HG02678 (cell line): ENCODE data around the gene OSBPL2.

Experiments
- ATAC-seq: cut with Tn5 transposase; IDR thresholded peaks from one replicate; pipeline ENCODE4 v1.9.1; 2021; ENCODE audit warnings: mild to moderate bottlenecking, moderate library complexity; ENCODE audit not compliant: unreplicated experiment

OSBPL2 gene

DNA sequence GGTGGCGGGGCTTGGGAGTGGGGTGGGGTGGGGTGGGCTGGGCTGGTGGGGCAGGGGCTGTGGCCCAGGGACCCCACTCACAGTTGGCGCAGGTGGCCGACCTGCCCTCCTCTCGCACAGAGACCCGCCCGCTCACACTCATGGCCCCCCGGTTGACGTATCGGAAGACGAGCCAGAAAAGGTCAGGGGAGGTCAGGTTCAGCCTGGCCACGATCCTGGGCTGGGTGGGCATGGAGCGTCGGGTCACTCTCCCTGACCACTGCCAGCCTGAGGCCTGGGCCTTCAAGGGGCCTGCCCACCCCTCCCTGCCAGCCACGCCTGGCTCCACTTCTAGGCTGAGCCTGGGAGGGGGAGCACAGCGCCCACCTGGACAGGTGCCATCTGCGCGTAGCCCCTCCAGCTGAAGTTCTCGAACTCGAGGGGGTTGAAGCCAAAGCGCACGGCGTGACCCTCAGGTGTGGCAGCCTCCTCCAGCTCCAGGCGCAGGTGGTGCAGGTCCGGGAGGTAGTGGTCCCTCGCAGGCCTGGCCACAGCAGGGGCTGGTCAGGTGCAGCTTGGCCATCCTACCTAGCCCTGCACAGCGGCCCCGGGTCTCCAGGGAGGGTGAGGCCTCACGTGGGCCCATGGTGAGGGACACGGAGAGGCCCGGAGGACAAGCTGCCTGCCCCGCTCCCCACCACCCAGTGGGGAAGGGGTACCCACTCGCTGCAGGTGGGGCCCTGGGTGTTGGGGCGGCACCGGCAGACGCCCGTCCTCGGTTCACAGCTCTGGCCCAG, 95.7 kb downstream of the OSBPL2 start:
- no peak for ATAC-seq

DNA sequence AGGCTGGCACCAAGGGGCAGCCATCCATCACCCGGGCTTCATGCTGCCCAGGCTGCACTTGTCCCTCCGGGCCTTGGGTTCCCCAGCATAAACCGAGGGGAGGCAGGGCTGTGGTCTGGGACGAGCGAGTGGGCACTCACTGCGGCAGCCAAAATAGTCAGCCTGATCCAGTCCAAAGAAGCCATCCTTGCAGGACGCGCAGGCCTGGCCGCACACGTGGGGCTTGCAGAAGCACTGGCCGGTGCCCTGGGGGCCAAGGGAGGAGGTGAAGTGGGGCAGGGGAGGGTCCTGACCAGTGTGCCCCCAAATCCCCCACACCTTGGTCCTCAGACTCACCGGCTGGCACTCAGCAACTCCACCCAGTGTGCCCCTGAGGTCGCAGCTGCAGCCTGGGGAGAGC, 96.6 kb downstream of the OSBPL2 start:
- ATAC-seq: no peak

DNA sequence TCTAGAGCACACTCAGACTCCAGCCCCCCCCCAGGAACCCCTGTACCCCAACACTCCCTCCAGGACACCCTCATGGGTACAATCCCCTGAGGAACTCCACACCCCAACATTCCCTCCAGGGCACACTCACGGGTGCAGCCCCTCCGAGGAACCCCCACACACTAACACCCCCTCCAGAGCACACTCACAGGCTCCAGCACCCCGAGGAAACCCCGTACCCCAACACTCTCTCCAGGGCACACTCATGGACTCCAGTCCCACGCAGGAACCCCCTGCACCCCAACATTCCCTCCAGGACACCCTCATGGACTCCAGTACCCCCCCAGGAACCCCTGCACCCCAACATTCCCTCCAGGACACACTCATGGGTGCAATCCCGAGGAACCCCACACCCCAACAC, 97.2 kb downstream of the OSBPL2 start:
- ATAC-seq: no peak

DNA sequence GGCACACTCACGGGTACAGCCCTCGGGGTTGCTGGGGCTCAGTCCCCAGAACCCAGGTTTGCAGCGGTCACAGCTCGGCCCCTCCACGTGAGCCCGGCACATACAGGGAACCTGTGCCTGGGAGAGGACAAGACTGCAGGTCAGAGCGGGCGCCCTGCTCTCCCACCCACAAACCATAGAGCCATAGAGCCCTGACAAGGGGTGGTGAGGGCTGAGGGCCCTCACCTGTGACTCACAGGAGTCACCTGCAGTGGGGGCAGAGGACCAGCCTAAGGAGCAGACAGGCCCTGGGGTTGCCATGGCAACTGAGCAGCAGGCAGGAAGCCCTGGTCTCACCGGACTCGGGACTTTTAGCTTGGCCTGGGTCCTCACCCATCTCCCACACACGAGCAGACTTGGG, 98.0 kb downstream of the OSBPL2 start:
- no peak for ATAC-seq

DNA sequence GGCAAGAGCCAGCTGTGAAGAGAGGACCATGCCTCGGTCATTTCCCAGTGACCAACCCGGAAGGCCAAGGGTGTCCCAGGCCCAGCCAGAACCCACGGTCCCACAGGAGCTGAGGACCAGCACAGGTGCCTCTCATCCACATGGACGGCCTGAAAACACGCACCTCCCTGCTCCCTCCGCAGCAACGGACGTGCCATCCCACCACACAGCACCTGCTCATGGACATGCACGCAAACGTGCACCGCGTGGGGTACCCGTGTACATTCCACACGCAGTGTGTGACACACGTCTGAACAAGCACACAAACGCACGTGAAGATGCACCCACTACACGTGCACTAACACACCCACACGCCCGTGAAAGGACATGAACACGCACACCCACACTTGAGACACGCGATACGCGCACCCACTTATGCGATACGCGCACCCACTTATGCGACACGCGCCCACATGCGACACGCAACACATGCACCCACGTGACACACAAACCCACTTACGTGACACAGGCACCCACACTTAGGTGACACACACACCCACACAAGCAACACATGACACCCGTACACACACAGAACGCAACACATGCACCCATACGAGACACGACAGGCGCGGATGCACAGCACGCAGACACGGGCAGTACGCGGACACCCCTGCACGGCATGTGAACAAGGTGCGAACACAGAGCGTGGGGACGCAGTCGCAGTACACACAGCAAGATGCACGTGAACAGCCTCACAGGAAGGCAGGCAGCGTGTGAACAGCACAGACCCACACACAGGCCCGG, 98.6 kb downstream of the OSBPL2 start:
- ATAC-seq: no peak

DNA sequence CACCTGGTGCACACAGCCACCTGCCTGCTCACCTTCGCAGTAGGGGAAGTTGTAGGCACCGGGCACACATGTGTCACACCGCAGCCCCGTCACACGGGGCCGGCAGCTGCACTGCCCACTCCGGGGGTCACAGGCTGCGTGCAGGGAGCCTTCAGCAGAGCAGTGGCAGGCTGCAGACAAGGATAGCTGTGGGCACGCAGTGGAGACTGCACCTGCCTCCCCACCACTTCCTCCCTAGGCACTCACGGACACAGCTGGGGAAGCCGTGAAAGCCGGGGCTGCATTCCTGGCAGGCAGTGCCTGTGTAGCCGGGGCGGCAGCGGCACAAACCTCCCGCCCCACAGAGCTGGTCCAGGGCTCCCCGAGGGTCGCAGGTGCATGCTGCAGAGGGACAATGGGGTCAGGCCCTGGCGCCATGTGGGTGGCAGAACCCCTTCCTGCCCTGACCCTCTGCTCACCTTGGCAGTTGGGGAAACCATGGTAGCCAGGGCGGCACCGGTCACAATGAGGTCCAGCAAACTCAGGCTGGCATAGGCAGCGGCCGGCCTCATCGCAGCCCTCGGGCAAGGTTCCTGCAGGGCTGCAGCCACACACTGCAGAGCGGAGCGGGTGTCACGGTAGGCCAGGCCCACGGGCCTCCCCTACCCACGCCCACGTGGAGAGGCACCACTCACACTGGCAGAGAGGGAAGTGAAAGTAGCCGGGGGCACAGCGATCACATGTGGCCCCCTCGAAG, 99.4 kb downstream of the OSBPL2 start:
- no peak for ATAC-seq

DNA sequence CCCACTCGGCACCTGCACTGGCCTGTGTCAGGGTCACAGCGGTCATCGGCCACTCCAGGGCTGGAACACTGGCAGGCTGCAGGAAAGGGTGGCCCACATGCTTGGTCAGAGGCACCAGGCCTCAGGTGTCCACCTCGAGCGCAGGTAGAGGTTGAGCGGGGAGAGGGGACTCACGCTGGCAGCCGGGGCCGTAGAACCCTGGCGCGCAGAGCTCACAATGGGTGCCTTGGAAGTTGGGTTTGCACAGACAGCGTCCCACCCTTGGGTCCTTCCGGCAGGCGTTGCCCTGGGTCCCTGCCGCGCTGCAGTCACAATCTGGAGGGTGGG, 99.9 kb downstream of the OSBPL2 start:
- ATAC-seq: no peak

DNA sequence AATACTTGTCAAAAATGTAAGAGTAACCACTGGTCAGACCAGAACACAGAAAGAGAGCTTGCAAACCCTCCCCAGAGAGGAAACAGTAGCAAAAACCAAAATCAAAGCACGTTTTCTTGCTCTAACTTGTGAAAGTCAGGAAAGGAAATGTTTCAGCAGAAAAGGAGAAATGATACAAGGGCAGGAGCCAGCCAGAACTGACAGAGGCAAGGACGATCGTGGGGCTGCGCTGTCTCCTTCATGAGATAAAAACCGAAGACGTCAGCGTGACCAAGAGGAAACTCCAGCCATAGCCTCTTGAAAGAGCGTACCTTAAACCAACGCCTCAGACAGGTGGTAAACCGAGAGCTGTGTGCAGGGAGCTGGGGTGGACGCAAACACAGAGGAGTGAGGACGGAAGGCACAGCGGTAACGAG, 101.3 kb downstream of the OSBPL2 start:
- peak; percentile 63 for ATAC-seq

DNA sequence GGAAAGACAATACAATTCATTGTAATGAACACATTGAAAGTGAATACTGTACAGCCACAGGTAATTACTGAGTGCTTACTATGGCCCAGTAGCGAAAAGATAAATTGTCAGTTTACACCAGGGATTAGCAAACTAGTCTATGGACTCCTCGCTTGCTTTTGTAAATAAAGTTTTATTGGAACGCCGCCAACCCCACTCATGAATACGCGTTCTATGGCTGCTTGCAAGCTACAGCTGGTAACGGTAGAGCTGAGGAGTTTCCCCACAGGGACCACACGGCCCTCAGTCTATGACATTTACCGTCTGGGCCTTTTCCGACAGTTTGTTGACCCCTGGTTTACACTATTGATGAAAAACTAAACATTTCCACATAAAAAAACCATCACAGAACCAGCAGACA, 104.6 kb downstream of the OSBPL2 start:
- ATAC-seq: no peak

DNA sequence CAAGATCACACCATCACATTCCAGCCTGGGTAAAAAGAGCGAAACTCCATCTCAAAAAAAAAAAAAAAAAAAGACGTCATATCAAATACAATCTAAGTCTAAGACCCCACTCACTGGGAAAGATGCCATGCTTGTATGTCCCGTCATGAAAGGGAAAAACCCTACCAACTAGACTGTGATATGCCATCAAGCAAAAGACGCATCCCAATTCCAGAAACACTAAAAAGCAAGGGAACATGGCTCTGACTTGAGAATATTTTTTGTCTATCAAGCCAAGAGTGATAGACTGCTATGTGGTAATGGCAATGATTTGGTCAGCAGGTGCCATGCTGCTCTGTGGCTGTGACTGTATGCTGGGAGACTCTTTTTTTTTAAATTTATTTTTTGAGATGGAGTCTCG, 105.8 kb downstream of the OSBPL2 start:
- ATAC-seq: no peak

DNA sequence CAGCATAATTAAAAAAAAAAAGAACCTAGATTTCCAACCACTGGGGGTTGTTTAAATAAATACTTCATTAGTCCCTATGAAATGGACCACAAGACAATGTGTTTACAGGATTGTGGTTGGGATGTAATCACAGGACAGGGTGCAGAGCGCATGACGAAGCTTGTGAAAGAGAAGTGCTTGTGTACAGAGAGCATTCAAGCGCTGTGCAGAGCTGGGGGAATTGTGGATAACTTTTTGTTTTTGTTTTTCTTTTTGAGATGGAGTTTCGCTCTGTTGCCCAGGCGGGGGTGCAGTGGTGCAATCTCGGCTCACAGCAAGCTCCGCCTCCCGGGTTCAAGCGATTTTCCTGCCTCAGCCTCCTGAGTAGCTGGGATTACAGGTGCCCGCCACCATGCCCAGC, 106.5 kb downstream of the OSBPL2 start:
- no peak for ATAC-seq
